K562 (cell line): ENCODE data around the gene KLRK1. TPM values are rescaled to one million over a fixed set of nuclear protein-coding genes. Genes with fewer than 3 reads are reported as not detected.

Experiments
- ARID2 ChIP-seq: fragments of 450-650 bp; IDR thresholded peaks from 2 replicates; pipeline ENCODE4 v1.6.1; 2017; ENCODE audit warnings: antibody characterized with exemption, mild to moderate bottlenecking
- BHLHE40 ChIP-seq: IDR thresholded peaks from 2 replicates; pipeline ENCODE4 v1.6.1; 2011; ENCODE audit warnings: low read length, improper control_type of control experiment
- BMI1 ChIP-seq: fragments of 150-350 bp; IDR thresholded peaks from 2 replicates; pipeline ENCODE4 v1.6.1; 2014; ENCODE audit warnings: low read length
- CBX5 ChIP-seq: IDR thresholded peaks from 2 replicates; pipeline ENCODE4 v1.6.1; 2014; ENCODE audit warnings: low read depth, borderline replicate concordance
- CC2D1A ChIP-seq: fragments of 450-650 bp; IDR thresholded peaks from 2 replicates; pipeline ENCODE4 v1.6.1; 2017; ENCODE audit warnings: mild to moderate bottlenecking
- CHCHD3 ChIP-seq: fragments of 250-450 bp; sonication (Bioruptor Pico); IDR thresholded peaks from 2 replicates; pipeline ENCODE4 v2.1.2; 2022; ENCODE audit warnings: mild to moderate bottlenecking
- FOXJ3 ChIP-seq: sonication (generic); formaldehyde crosslinking; IDR thresholded peaks from 2 replicates; pipeline ENCODE4 v1.4.0; 2020; ENCODE audit warnings: mild to moderate bottlenecking, missing genetic modification reagents
- KDM1A ChIP-seq, 2 experiments: fragments of 450-650 bp; IDR thresholded peaks; 2 replicates each; pipeline ENCODE4 v1.6.1; 2016; ENCODE audit warnings: mild to moderate bottlenecking in 2 of 2
- KLF16 ChIP-seq: IDR thresholded peaks from 2 replicates; pipeline ENCODE4 v1.6.1; 2016; ENCODE audit warnings: antibody characterized with exemption
- MAFF ChIP-seq: IDR thresholded peaks from 2 replicates; pipeline ENCODE4 v1.6.1; 2012; ENCODE audit warnings: low read length, improper control_type of control experiment
- MEIS2 ChIP-seq: fragments of 450-650 bp; IDR thresholded peaks from 2 replicates; pipeline ENCODE4 v1.6.1; 2014; ENCODE audit warnings: mild to moderate bottlenecking; ENCODE audit not compliant: partially characterized antibody
- NEUROD1 ChIP-seq: fragments of 150-350 bp; IDR thresholded peaks from 2 replicates; pipeline ENCODE4 v1.6.1; 2014; ENCODE audit warnings: borderline replicate concordance, low read length, low read depth; ENCODE audit not compliant: partially characterized antibody
- RBFOX2 ChIP-seq: fragments of 200-400 bp; formaldehyde crosslinking; IDR thresholded peaks from 2 replicates; pipeline ENCODE4 v1.6.1; 2017; ENCODE audit warnings: low read depth, mild to moderate bottlenecking, low read length, moderate library complexity
- RFX1 ChIP-seq: fragments of 450-650 bp; IDR thresholded peaks from 2 replicates; pipeline ENCODE4 v1.6.1; 2016; ENCODE audit warnings: mild to moderate bottlenecking, moderate library complexity
- SREBF2 ChIP-seq: sonication (generic); formaldehyde crosslinking; IDR thresholded peaks from 2 replicates; pipeline ENCODE4 v1.4.0; 2020; ENCODE audit warnings: mild to moderate bottlenecking, missing genetic modification reagents
- TAF7 ChIP-seq: fragments of 450-650 bp; IDR thresholded peaks from 2 replicates; pipeline ENCODE4 v1.6.1; 2016; ENCODE audit warnings: missing genetic modification characterization, missing compliant biosample characterization
- XRCC3 ChIP-seq: fragments of 450-650 bp; IDR thresholded peaks from 2 replicates; pipeline ENCODE4 v1.6.1; 2017; ENCODE audit warnings: mild to moderate bottlenecking, moderate library complexity
- ZBTB17 ChIP-seq: fragments of 450-650 bp; formaldehyde crosslinking; IDR thresholded peaks from 2 replicates; pipeline ENCODE4 v1.4.0; 2020; ENCODE audit warnings: mild to moderate bottlenecking
- ZFP30 ChIP-seq: fragments of 250-450 bp; sonication (Bioruptor Pico); IDR thresholded peaks from 2 replicates; pipeline ENCODE4 v1.8.0; 2022; ENCODE audit warnings: moderate library complexity, mild to moderate bottlenecking, inconsistent platforms, borderline replicate concordance
- ZFP91 ChIP-seq: sonication (generic); formaldehyde crosslinking; IDR thresholded peaks from 2 replicates; pipeline ENCODE4 v1.8.0; 2022; ENCODE audit warnings: mild to moderate bottlenecking, missing genetic modification reagents
- ZNF3 ChIP-seq: fragments of 250-450 bp; sonication (Bioruptor Pico); IDR thresholded peaks from 2 replicates; pipeline ENCODE4 v1.5.0; 2021; ENCODE audit warnings: mild to moderate bottlenecking, moderate library complexity
- ZNF586 ChIP-seq: fragments of 450-650 bp; formaldehyde crosslinking; conservative IDR thresholded peaks from 2 replicates; pipeline ENCODE4 v1.4.0; 2020; ENCODE audit warnings: mild to moderate bottlenecking, moderate library complexity
- ZNF589 ChIP-seq: fragments of 200-800 bp; sonication (Bioruptor generic); IDR thresholded peaks from 2 replicates; pipeline ENCODE4 v1.6.1; 2016; ENCODE audit warnings: low read depth, missing genetic modification characterization, missing compliant biosample characterization
- ZNF75A ChIP-seq: fragments of 450-650 bp; formaldehyde crosslinking; IDR thresholded peaks from 2 replicates; pipeline ENCODE4 v1.4.0; 2020; ENCODE audit warnings: mild to moderate bottlenecking
- ZSCAN32 ChIP-seq: fragments of 450-650 bp; formaldehyde crosslinking; IDR thresholded peaks from 2 replicates; pipeline ENCODE4 v1.4.0; 2020; ENCODE audit warnings: mild to moderate bottlenecking, moderate library complexity
- polyA plus RNA-seq, 8 experiments: library from polyadenylated mRNA; depleted of rRNA in 4 of 8; stranded (reverse) in 5 of 8; unstranded in 3 of 8; fragments of >200 nt; fragmentation: Nextera tagmentation in 2 of 8; fragmentation: Illumina TruSeq in 1 of 8; extraction: Ambion mirVana in 2 of 8; extraction: Trizol in 1 of 8; gene quantifications; 2 replicates each; pipeline versions ENCODE4 v1.2.1 to v1.2.3, GENCODE V29; 2011 to 2014; ENCODE audit warnings: inconsistent platforms in 1 of 8, missing spikeins in 1 of 8
- total RNA-seq, 7 experiments: library from RNA; depleted of rRNA in 6 of 7; stranded (reverse); fragments of >200 nt in 6 of 7; fragmentation: Illumina TruSeq in 2 of 7; extraction: Trizol in 2 of 7; gene quantifications; 2 replicates each; pipeline versions ENCODE4 v1.2.1 to v1.2.3, GENCODE V29; 2011 to 2021; ENCODE audit warnings: low replicate concordance in 1 of 7
- TF ChIP-seq, protein P1 (sequence below): fragments of 450-650 bp; formaldehyde crosslinking; IDR thresholded peaks from 2 replicates; pipeline ENCODE4 v1.4.0; 2020; ENCODE audit warnings: mild to moderate bottlenecking, moderate library complexity
- TF ChIP-seq, protein P2 (sequence below), 3 experiments: IDR thresholded peaks in 2 of 3; conservative IDR thresholded peaks in 1 of 3; 2 replicates each; pipeline ENCODE4 v1.5.1; 2011 to 2012; ENCODE audit warnings: low read length in 3 of 3, mild to moderate bottlenecking in 3 of 3, control low read depth in 2 of 3, improper control_type of control experiment in 1 of 3, inconsistent platforms in 1 of 3, low read depth in 1 of 3, mixed read lengths in 1 of 3, moderate library complexity in 1 of 3; ENCODE audit not compliant: insufficient read depth in 2 of 3

Gene KLRK1
- total and polyA plus RNA-seq, 9 of the 15 experiments (the other 6 are each of a cell fraction or from before 2014, with no cell fraction given) = 0.03 to 0.09 (median 0.06) TPM; not detected in 3

DNA sequence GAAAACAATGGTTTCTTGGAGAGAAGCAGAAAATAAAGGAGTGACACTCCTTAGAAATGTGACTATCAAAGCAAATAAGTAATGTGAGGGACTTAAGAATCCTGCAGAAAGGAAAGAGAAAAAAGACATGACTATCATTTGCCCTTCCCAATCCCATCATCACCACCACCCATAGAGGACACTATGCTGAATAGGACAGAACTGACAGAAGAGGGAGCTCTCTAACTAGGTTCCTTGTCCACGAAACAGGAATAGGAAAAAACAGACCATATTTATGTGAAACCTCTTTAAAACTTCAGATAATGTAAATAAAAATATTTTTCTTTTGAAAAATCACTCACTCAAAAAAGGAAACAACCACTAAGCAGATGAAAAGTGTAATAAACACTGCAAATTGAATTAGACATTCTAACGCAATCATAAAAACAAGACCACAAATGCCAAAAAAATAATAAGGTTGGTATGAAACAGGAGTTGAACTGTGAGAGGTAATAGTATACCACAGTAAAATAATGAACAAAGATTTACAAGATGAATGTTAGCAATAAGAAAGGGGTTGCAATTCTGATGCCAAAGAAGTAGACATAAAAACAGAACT lies 58.1 kb downstream of the KLRK1 start (continued):
- TF ChIP-seq MEIS2 (no peak), KDM1A (IDR thresholded peaks at IDR 0.05) (no peak), ZNF589 (CRISPR knock-in tag) (no peak), NEUROD1 (no peak), CHCHD3 (no peak), BMI1 (no peak), KLF16 (no peak), ZSCAN32 (no peak), XRCC3 (no peak), TAF7 (tag) (no peak), ZBTB17 (CRISPR knock-in tag) (no peak), ZFP30 (CRISPR knock-in tag) (no peak), CBX5 (no peak), MAFF (no peak), SREBF2 (CRISPR knock-in tag) (no peak), ARID2 (peak; percentile 87), RFX1 (no peak), RBFOX2 (no peak), BHLHE40 (no peak), ZNF586 (CRISPR knock-in tag) (no peak), ZFP91 (no peak), ZNF3 (CRISPR knock-in tag) (no peak), CC2D1A (peak; percentile 49; the same call in 1 of the 2 replicates), FOXJ3 (CRISPR knock-in tag) (no peak), ZNF75A (CRISPR knock-in tag) (no peak)
- TF ChIP-seq, protein P1, sequence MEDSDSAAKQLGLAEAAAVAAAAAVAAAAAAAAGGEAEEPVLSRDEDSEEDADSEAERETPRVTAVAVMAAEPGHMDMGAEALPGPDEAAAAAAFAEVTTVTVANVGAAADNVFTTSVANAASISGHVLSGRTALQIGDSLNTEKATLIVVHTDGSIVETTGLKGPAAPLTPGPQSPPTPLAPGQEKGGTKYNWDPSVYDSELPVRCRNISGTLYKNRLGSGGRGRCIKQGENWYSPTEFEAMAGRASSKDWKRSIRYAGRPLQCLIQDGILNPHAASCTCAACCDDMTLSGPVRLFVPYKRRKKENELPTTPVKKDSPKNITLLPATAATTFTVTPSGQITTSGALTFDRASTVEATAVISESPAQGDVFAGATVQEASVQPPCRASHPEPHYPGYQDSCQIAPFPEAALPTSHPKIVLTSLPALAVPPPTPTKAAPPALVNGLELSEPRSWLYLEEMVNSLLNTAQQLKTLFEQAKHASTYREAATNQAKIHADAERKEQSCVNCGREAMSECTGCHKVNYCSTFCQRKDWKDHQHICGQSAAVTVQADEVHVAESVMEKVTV (CRISPR knock-in tag) = peak; percentile 67
- TF ChIP-seq, protein P2, sequence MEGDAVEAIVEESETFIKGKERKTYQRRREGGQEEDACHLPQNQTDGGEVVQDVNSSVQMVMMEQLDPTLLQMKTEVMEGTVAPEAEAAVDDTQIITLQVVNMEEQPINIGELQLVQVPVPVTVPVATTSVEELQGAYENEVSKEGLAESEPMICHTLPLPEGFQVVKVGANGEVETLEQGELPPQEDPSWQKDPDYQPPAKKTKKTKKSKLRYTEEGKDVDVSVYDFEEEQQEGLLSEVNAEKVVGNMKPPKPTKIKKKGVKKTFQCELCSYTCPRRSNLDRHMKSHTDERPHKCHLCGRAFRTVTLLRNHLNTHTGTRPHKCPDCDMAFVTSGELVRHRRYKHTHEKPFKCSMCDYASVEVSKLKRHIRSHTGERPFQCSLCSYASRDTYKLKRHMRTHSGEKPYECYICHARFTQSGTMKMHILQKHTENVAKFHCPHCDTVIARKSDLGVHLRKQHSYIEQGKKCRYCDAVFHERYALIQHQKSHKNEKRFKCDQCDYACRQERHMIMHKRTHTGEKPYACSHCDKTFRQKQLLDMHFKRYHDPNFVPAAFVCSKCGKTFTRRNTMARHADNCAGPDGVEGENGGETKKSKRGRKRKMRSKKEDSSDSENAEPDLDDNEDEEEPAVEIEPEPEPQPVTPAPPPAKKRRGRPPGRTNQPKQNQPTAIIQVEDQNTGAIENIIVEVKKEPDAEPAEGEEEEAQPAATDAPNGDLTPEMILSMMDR (IDR thresholded peaks at IDR 0.05 in 2 of 3, conservative IDR thresholded peaks at IDR 0.05 in 1 of 3; ENCODE audit: insufficient read depth in 2 of 3, low read depth in 1 of 3, low read length in 3 of 3) = peak; percentile 56 to 89 (median 82); a peak in 5 of 6 replicates
